CD4-positive, CD25-positive, alpha-beta regulatory T cell (primary cell): Measurements from ENCODE around the gene SP140L. TPM values are rescaled to one million over a fixed set of nuclear protein-coding genes. Genes with fewer than 3 reads are reported as not detected.
"Not testable (repeated sequence)": the region's sequence is repeated elsewhere in the genome, so short reads cannot be mapped to it uniquely, and the experiment has no call there.

Experiments
- ATAC-seq, 2 donors: fragments of 150-1000 bp; cut with Tn5 transposase; one replicate each; pipeline ENCODE4 v1.10.0; 2021; ENCODE audit warnings: low read depth in 2 of 2, moderate number of reproducible peaks in 2 of 2, moderate library complexity in 1 of 2
- DNase-seq, 3 donors: peaks; one replicate each; pipeline versions ENCODE4 v3.0.0 to v3.0.0-alpha.2; 2012 to 2022; ENCODE audit warnings: mixed read lengths in 1 of 3
- H3K27ac ChIP-seq: one replicate; pipeline ENCODE4 v1.7.0; 2013; ENCODE audit warnings: mild to moderate bottlenecking, low read length; ENCODE audit not compliant: insufficient read depth, poor library complexity, severe bottlenecking
- H3K27me3 ChIP-seq: one replicate; pipeline ENCODE4 v1.7.0; 2013; ENCODE audit warnings: low read length; ENCODE audit not compliant: control insufficient read depth, insufficient read depth
- H3K36me3 ChIP-seq: one replicate; pipeline ENCODE4 v1.7.0; 2013; ENCODE audit warnings: mild to moderate bottlenecking, low read length, moderate library complexity; ENCODE audit not compliant: control insufficient read depth, insufficient read depth
- H3K4me1 ChIP-seq: 2 replicates; pipeline ENCODE4 v1.7.0; 2013; ENCODE audit warnings: mild to moderate bottlenecking, low read length; ENCODE audit not compliant: insufficient read depth, control insufficient read depth, poor library complexity, severe bottlenecking
- H3K4me3 ChIP-seq: one replicate; pipeline ENCODE4 v1.7.0; 2013; ENCODE audit warnings: low read depth, mild to moderate bottlenecking, low read length, moderate library complexity
- H3K9me3 ChIP-seq, 2 experiments: 1 replicate in 1 of 2; 2 replicates in 1 of 2; pipeline ENCODE4 v1.7.0; 2013; ENCODE audit warnings: low read length in 2 of 2, mild to moderate bottlenecking in 1 of 2, moderate library complexity in 1 of 2; ENCODE audit not compliant: control insufficient read depth in 2 of 2
- H3K27ac Mint-ChIP-seq, 3 donors: one replicate each; pipeline ENCODE4 v1.8.0; 2020 to 2022; ENCODE audit warnings: mild to moderate bottlenecking in 3 of 3, mixed read lengths in 3 of 3, moderate library complexity in 2 of 3
- H3K27me3 Mint-ChIP-seq: one replicate; pipeline ENCODE4 v1.8.0; 2022; ENCODE audit warnings: mild to moderate bottlenecking, mixed read lengths
- H3K36me3 Mint-ChIP-seq: one replicate; pipeline ENCODE4 v1.8.0; 2020; ENCODE audit warnings: mixed read lengths
- H3K4me1 Mint-ChIP-seq, 4 donors: one replicate each; pipeline ENCODE4 v1.8.0; 2020 to 2022; ENCODE audit warnings: mixed read lengths in 4 of 4, mild to moderate bottlenecking in 1 of 4
- H3K4me3 Mint-ChIP-seq, 4 donors: one replicate each; pipeline ENCODE4 v1.8.0; 2020 to 2022; ENCODE audit warnings: mild to moderate bottlenecking in 4 of 4, mixed read lengths in 4 of 4, moderate library complexity in 3 of 4
- H3K9me3 Mint-ChIP-seq, 7 donors: one replicate each; pipeline ENCODE4 v1.8.0; 2020 to 2022; ENCODE audit warnings: mixed read lengths in 7 of 7, mild to moderate bottlenecking in 3 of 7, moderate library complexity in 2 of 7
- polyA plus RNA-seq, 4 donors: library from polyadenylated mRNA; unstranded; fragments of 300-500 nt; fragmentation: Illumina TruSeq; gene quantifications; one replicate each; pipeline ENCODE4 v1.2.3, GENCODE V29; 2021
- total RNA-seq: library from RNA; stranded (reverse); gene quantifications from one replicate; pipeline ENCODE4 v1.2.3, GENCODE V29; 2022

Gene SP140L
- total and polyA plus RNA-seq, 5 donors from 2014 or later, result 14.3 to 68.5 (median 22.8) TPM

GRCh38 chr2:230335864-230336506 lies 9.0 kb downstream of the SP140L start:
- peak in 2 of 3 donors; percentile 25 to 48 for DNase-seq
- H3K9me3 Mint-ChIP-seq, result peaks cover 0 to 2% (median 0%) of the 10 kb centered on the region in 7 donors
- H3K4me3 ChIP-seq, result peak overlapping the region; percentile 60
- H3K9me3 ChIP-seq, result no peaks in the 10 kb centered on the region
- H3K4me1 ChIP-seq, result peaks cover 45% of the 10 kb centered on the region
- ATAC-seq, result peak; percentile 43 to 58
- peak overlapping the region; percentile 81 to 96 (median 85) for H3K27ac Mint-ChIP-seq
- no peaks in the 10 kb centered on the region for H3K27me3 ChIP-seq
- H3K4me1 Mint-ChIP-seq, result peaks cover 42 to 64% (median 54%) of the 10 kb centered on the region in 4 donors
- H3K36me3 ChIP-seq, result peaks cover 34% of the 10 kb centered on the region
- H3K4me3 Mint-ChIP-seq, result peak overlapping the region; percentile 4 to 71 (median 44)
- H3K27ac ChIP-seq, result peak overlapping the region; percentile 48
- H3K36me3 Mint-ChIP-seq, result peaks cover 41% of the 10 kb centered on the region
- H3K27me3 Mint-ChIP-seq, result no peaks in the 10 kb centered on the region

GRCh38 chr2:230341936-230342528 lies 15.0 kb downstream of the SP140L start:
- Mint-ChIP-seq H3K27ac (peak overlapping the region in 1 of 3 donors; percentile 45), H3K4me1 (peaks cover 30 to 42% (median 39%) of the 10 kb centered on the region in 4 donors), H3K4me3 (peak overlapping the region in 2 of 4 donors; percentile 17 to 74), H3K9me3 (peaks cover 4 to 28% (median 15%) of the 10 kb centered on the region in 7 donors), H3K36me3 (peaks cover 36% of the 10 kb centered on the region)
- Histone ChIP-seq H3K9me3 (peaks cover 12 to 15% of the 10 kb centered on the region in 2 experiments), H3K36me3 (peaks cover 25% of the 10 kb centered on the region), H3K4me1 (peaks cover 10% of the 10 kb centered on the region)
- not testable (repeated sequence) for H3K27me3 Mint-ChIP-seq, DNase-seq, H3K27ac ChIP-seq, ATAC-seq, H3K4me3 ChIP-seq, H3K27me3 ChIP-seq

GRCh38 chr2:230343041-230343624 lies 16.1 kb downstream of the SP140L start:
- Histone ChIP-seq H3K9me3 (peaks cover 12 to 19% of the 10 kb centered on the region in 2 experiments), H3K4me1 (peaks cover 19% of the 10 kb centered on the region), H3K36me3 (peaks cover 30% of the 10 kb centered on the region)
- H3K27me3 ChIP-seq, ATAC-seq, H3K27ac ChIP-seq, H3K27me3 Mint-ChIP-seq, H3K4me3 Mint-ChIP-seq, H3K4me3 ChIP-seq, DNase-seq: not testable (repeated sequence)
- peaks cover 43% of the 10 kb centered on the region for H3K36me3 Mint-ChIP-seq
- H3K9me3 Mint-ChIP-seq, result peaks cover 4 to 28% (median 15%) of the 10 kb centered on the region in 7 donors
- H3K27ac Mint-ChIP-seq, result peak overlapping the region in 2 of 3 donors; percentile 45 to 56
- H3K4me1 Mint-ChIP-seq, result peaks cover 36 to 50% (median 44%) of the 10 kb centered on the region in 4 donors

- Histone ChIP-seq H3K9me3 (peaks cover 12 to 19% of the 10 kb centered on the region in 2 experiments), H3K4me3 (no peak overlapping the region), H3K4me1 (peaks cover 25% of the 10 kb centered on the region), H3K27me3 (no peaks in the 10 kb centered on the region), H3K36me3 (peaks cover 30% of the 10 kb centered on the region), H3K27ac (no peak overlapping the region)
- no peak for DNase-seq
- Mint-ChIP-seq H3K27ac (peak overlapping the region; percentile 2 to 95 (median 84)), H3K27me3 (no peaks in the 10 kb centered on the region), H3K9me3 (peaks cover 4 to 28% (median 15%) of the 10 kb centered on the region in 7 donors), H3K4me1 (peaks cover 42 to 56% (median 50%) of the 10 kb centered on the region in 4 donors), H3K36me3 (peaks cover 43% of the 10 kb centered on the region), H3K4me3 (peak overlapping the region in 3 of 4 donors; percentile 6 to 67 (median 9))
- no peak for ATAC-seq
Observed at GRCh38 chr2:230343747-230344146, 16.8 kb downstream of the SP140L start.

GRCh38 chr2:230346465-230346864 lies 19.5 kb downstream of the SP140L start:
- H3K4me1 Mint-ChIP-seq, result peaks cover 62 to 79% (median 71%) of the 10 kb centered on the region in 4 donors
- H3K4me3 ChIP-seq, result peak overlapping the region; percentile 5
- H3K27me3 Mint-ChIP-seq, result no peaks in the 10 kb centered on the region
- H3K36me3 ChIP-seq, result peaks cover 30% of the 10 kb centered on the region
- peaks cover 28% of the 10 kb centered on the region for H3K4me1 ChIP-seq
- peak overlapping the region in 2 of 4 donors; percentile 3 to 9 for H3K4me3 Mint-ChIP-seq
- H3K9me3 Mint-ChIP-seq, result peaks cover 4 to 28% (median 15%) of the 10 kb centered on the region in 7 donors
- peaks cover 55% of the 10 kb centered on the region for H3K36me3 Mint-ChIP-seq
- H3K27ac ChIP-seq, result no peak overlapping the region
- DNase-seq, result no peak
- no peak for ATAC-seq
- H3K9me3 ChIP-seq, result peaks cover 12 to 19% of the 10 kb centered on the region in 2 experiments
- no peaks in the 10 kb centered on the region for H3K27me3 ChIP-seq
- H3K27ac Mint-ChIP-seq, result peak overlapping the region in 2 of 3 donors; percentile 76 to 83

GRCh38 chr2:230346921-230347533 lies 20.0 kb downstream of the SP140L start:
- H3K4me3 Mint-ChIP-seq, result no peak overlapping the region
- H3K36me3 Mint-ChIP-seq, result peaks cover 56% of the 10 kb centered on the region
- Histone ChIP-seq H3K27ac (no peak overlapping the region), H3K27me3 (no peaks in the 10 kb centered on the region), H3K4me3 (no peak overlapping the region), H3K36me3 (peaks cover 33% of the 10 kb centered on the region), H3K4me1 (peaks cover 28% of the 10 kb centered on the region), H3K9me3 (peaks cover 12 to 19% of the 10 kb centered on the region in 2 experiments)
- peaks cover 4 to 28% (median 15%) of the 10 kb centered on the region in 7 donors for H3K9me3 Mint-ChIP-seq
- H3K27me3 Mint-ChIP-seq, result no peaks in the 10 kb centered on the region
- peaks cover 64 to 77% (median 72%) of the 10 kb centered on the region in 4 donors for H3K4me1 Mint-ChIP-seq
- ATAC-seq, result no peak
- H3K27ac Mint-ChIP-seq, result peak overlapping the region; percentile 8 to 83 (median 76)
- DNase-seq, result no peak

- Mint-ChIP-seq H3K4me3 (peak overlapping the region; percentile 27 to 68 (median 50)), H3K9me3 (peaks cover 3 to 25% (median 15%) of the 10 kb centered on the region in 7 donors), H3K4me1 (peaks cover 64 to 75% (median 68%) of the 10 kb centered on the region in 4 donors), H3K36me3 (peaks cover 55% of the 10 kb centered on the region), H3K27me3 (no peaks in the 10 kb centered on the region), H3K27ac (peak overlapping the region; percentile 17 to 97 (median 83))
- Histone ChIP-seq H3K4me1 (peaks cover 24% of the 10 kb centered on the region), H3K9me3 (peaks cover 12 to 19% of the 10 kb centered on the region in 2 experiments), H3K4me3 (peak overlapping the region; percentile 75), H3K36me3 (peaks cover 39% of the 10 kb centered on the region), H3K27ac (no peak overlapping the region), H3K27me3 (no peaks in the 10 kb centered on the region)
- ATAC-seq, result peak; percentile 81
- peak in 1 of 3 donors; percentile 82 for DNase-seq
Observed at GRCh38 chr2:230347659-230348305, 20.8 kb downstream of the SP140L start.
